Stimulated activated CD8-positive, alpha-beta memory T cell treated with anti-CD3 and anti-CD28 coated beads, Interleukin-15, amount 100 ng/mL, for 1 hour (primary cell): ENCODE data around the gene NDUFB2.
"Not testable (repeated sequence)": the region's sequence is repeated elsewhere in the genome, so short reads cannot be mapped to it uniquely, and the experiment has no call there.

Experiments
- DNase-seq: peaks from one replicate; pipeline ENCODE4 v3.0.0-alpha.2; 2020; ENCODE audit warnings: low read depth

Gene NDUFB2

GRCh38 chr7:140734729-140735128, 38.2 kb downstream of the NDUFB2 start:
- DNase-seq = no peak

DNA sequence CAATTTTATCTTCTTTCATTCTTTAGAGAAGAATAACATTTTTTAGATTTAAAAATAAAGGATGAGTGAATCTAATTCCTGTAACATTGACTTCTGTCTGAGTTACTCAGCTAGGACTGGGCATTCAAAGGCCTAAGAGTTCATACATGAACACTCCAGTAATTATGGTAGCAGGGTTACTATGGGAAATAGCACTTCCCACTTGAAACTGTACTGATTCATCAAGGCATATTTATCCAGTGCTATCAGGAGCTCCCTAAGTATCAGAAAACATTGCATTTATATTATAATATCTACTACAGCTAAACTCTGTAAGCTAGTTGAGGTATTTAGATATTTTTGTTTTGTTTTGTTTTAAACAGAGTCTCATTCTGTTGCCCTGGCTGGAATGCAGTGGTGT, 41.8 kb downstream of the NDUFB2 start:
- DNase-seq = no peak

DNA sequence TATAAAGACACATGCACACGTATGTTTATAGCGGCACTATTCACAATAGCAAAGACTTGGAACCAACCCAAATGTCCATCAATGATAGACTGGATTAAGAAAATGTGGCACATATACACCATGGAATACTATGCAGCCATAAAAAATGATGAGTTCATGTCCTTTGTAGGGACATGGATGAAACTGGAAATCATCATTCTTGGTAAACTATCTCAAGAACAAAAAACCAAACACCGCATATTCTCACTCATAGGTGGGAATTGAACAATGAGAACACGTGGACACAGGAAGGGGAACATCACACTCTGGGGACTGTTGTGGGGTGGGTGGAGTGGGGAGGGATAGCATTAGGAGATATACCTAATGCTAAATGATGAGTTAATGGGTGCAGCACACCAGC, 46.7 kb downstream of the NDUFB2 start:
- not testable (repeated sequence) for DNase-seq

DNA sequence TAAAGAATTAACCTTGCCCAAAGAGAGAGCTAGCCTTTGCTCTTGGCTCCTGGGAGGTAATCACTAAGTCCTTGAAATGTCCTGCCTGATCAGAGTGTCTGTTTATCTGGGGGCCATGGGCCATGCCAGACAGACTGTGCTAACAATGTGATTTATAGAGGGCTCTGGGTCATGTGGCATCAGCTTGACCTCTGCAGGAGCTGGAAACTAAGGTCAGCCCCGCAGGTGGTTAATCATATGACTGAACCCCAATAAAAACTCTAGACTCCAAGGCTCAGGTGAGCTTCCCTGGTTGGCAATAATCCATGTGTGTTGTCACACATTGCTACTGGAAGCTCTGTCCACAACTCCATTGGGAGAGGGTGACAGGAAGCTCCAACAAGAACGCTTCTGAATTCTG, 47.5 kb downstream of the NDUFB2 start:
- no peak for DNase-seq

GRCh38 chr7:140745266-140746058, 49.0 kb downstream of the NDUFB2 start:
- DNase-seq = no peak

DNA sequence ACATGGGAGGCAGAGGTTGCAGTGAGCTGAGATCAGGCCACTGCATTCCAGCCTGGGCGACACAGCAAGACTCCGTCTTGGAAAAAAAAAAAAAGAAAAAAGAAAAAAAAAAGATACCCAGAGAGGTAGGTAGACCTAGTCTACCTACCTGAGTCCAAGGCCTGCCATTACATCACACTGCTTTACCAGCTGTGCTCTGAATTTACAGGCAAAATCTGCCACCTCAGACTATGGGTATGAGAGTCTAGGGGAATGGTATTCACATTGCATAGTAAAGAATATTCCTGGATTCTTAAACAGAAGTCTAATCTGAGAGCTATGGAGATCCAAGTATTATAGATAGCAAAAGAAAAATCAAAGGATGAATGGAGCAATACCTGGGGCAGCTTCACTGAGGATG, 50.2 kb downstream of the NDUFB2 start:
- no peak for DNase-seq

DNA sequence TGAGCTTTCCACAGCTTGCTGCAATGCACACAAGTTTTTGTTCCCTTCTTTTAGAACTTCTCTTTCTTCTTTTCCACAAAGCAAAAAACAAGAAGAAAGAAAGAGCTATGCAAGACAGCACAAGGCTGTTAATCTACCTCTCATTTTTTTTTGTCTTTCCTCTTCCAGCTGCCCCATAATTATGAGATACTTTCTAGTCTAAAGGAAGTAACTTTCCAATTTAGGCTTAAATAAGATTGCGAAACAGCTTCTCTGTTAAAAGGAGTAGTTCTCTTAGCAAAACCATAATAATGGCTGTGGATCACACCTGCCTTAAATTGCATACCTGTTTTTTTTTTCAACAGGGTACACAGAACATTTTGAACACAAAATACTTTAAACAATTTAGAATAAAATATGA, 56.0 kb downstream of the NDUFB2 start:
- DNase-seq = no peak

GRCh38 chr7:140754506-140754905, 58.0 kb downstream of the NDUFB2 start:
- no peak for DNase-seq
